ENCODE results near the gene CD101.

The CD101 gene

GRCh38 chr1:117009132-117009531 is 7.6 kb downstream of the CD101 start:
- DNase-seq (ENCODE audit: low spot score) = no peak
- TF ChIP-seq CTCF (IDR thresholded peaks at IDR 0.05; ENCODE audit: borderline replicate concordance, control extremely low read depth, extremely low read depth, insufficient read depth, missing control alignments) = no peak
- in situ Hi-C loops (cut with MboI; ENCODE audit: low sequenced_read_pairs, unreplicated experiment) = no loop called here

- in situ Hi-C loops (cut with MboI; ENCODE audit: low sequenced_read_pairs, unreplicated experiment) = no loop called here
- TF ChIP-seq CTCF (IDR thresholded peaks at IDR 0.05; ENCODE audit: borderline replicate concordance, control extremely low read depth, extremely low read depth, insufficient read depth, missing control alignments) = no peak
- DNase-seq (ENCODE audit: low spot score) = no peak
Measured at GRCh38 chr1:117010310-117010969, 8.9 kb downstream of the CD101 start.

- no peak for DNase-seq (ENCODE audit: low spot score)
- in situ Hi-C loops (cut with MboI; ENCODE audit: low sequenced_read_pairs, unreplicated experiment) = no loop called here
Measured at GRCh38 chr1:117011334-117011733, 9.8 kb downstream of the CD101 start.

GRCh38 chr1:117013309-117013858 is 11.8 kb downstream of the CD101 start:
- TF ChIP-seq CTCF (IDR thresholded peaks at IDR 0.05; ENCODE audit: borderline replicate concordance, control extremely low read depth, extremely low read depth, insufficient read depth, missing control alignments) = no peak
- DNase-seq (ENCODE audit: low spot score) = no peak
- in situ Hi-C loops (cut with MboI; ENCODE audit: low sequenced_read_pairs, unreplicated experiment) = no loop called here

More at GRCh38 chr1:117011334-117011733, 9.8 kb downstream of the CD101 start:
- TF ChIP-seq CTCF (IDR thresholded peaks at IDR 0.05; ENCODE audit: borderline replicate concordance, control extremely low read depth, extremely low read depth, insufficient read depth, missing control alignments) = no peak

GRCh38 chr1:117014209-117014608 is 12.6 kb downstream of the CD101 start:
- in situ Hi-C loops (cut with MboI; ENCODE audit: low sequenced_read_pairs, unreplicated experiment) = no loop called here
- no peak for DNase-seq (ENCODE audit: low spot score)
- TF ChIP-seq CTCF (IDR thresholded peaks at IDR 0.05; ENCODE audit: borderline replicate concordance, control extremely low read depth, extremely low read depth, insufficient read depth, missing control alignments) = no peak

GRCh38 chr1:117015724-117016123 is 14.2 kb downstream of the CD101 start:
- no peak for DNase-seq (ENCODE audit: low spot score)
- no peak for TF ChIP-seq CTCF (IDR thresholded peaks at IDR 0.05; ENCODE audit: borderline replicate concordance, control extremely low read depth, extremely low read depth, insufficient read depth, missing control alignments)
- in situ Hi-C loops (cut with MboI; ENCODE audit: low sequenced_read_pairs, unreplicated experiment) = no loop called here

Data from GM13976 (cell line).